Activated effector memory CD4-positive, alpha-beta T cell treated with anti-CD3 and anti-CD28 coated beads, Interleukin-2, amount 50 U/mL, for 16 hours (primary cell): ENCODE results near the gene DEDD2.

Source experiments
- DNase-seq: peaks from one replicate; pipeline ENCODE4 v3.0.0-alpha.2; 2020

Gene DEDD2

DNA sequence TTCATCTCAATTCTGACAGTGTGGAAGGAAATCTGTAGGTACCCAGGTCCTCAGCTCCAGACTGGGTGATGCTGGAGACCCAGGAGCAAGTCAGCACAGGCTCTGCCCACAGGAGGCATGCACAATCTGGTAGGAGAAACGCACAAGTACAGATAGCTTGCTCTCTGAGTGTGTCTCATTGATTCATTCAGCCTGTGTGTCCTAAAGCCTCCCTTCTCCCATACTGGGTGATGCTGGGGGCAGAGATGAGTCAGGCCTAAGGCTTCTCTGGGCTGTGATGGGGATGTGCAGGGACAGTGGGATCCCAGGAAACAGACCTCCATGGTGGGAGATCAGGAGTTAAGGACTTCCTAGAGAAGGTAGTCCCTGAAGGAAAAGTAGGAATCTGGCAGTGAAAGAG lies 9.4 kb upstream of the DEDD2 start:
- DNase-seq: no peak

DNA sequence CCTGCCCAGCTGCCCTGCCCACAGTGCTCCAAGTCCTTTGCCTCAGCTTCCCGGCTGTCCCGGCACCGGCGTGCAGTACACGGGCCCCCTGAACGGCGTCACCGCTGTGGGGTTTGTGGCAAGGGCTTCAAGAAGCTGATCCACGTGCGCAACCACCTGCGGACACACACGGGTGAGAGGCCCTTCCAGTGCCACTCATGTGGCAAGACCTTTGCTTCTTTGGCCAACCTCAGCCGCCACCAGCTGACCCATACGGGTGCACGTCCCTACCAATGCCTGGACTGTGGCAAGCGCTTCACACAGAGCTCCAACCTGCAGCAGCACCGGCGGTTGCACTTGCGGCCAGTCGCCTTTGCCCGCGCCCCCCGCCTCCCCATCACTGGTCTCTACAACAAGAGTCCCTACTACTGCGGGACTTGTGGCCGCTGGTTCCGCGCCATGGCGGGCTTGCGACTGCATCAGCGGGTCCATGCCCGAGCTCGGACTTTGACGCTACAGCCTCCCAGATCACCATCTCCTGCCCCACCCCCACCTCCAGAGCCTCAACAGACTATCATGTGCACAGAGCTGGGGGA lies 8.3 kb upstream of the DEDD2 start:
- no peak for DNase-seq

DNA sequence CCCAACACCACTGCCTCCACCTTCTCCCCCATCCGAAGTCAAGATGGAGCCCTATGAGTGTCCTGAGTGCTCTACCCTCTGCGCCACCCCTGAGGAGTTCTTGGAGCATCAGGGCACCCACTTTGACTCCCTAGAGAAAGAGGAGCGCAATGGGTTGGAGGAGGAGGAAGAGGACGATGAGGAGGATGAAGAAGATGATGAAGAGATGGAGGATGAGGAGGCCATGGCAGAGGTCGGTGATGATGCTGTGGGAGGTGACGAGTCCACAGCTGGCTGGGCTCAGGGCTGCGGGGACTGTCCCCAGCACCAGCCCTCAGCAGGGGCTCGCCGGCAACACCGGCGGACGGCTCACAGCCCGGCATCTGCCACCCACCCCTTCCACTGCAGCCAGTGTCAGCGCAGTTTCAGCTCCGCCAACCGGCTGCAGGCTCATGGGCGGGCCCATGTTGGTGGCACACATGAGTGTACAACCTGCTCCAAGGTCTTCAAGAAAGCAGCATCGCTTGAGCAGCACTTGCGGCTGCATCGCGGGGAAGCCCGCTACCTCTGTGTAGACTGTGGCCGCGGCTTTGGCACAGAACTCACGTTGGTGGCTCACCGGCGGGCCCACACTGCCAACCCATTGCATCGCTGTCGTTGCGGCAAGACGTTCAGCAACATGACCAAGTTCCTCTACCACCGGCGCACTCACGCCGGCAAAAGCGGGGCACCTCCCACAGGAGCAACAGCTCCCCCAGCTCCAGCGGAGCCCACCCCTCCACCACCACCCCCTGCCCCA lies 7.7 kb upstream of the DEDD2 start:
- DNase-seq: no peak

DNA sequence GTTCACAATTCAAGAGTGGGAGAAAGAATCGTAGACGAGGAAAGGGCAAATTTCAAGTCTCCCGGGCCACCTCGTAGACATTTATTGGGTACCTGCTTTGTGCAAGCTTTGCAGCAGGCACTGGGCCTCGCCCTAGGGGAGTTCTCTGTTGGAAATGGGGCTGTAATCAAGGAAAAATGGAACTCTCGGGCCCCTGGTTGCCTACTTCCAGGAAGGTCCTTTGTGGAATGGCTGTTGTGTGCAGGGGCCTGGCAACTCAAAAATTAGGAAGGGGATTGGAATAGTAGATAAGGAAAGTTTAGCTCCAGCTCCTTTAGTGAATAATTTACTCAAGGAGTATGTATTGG lies 3.2 kb upstream of the DEDD2 start:
- DNase-seq: no peak

DNA sequence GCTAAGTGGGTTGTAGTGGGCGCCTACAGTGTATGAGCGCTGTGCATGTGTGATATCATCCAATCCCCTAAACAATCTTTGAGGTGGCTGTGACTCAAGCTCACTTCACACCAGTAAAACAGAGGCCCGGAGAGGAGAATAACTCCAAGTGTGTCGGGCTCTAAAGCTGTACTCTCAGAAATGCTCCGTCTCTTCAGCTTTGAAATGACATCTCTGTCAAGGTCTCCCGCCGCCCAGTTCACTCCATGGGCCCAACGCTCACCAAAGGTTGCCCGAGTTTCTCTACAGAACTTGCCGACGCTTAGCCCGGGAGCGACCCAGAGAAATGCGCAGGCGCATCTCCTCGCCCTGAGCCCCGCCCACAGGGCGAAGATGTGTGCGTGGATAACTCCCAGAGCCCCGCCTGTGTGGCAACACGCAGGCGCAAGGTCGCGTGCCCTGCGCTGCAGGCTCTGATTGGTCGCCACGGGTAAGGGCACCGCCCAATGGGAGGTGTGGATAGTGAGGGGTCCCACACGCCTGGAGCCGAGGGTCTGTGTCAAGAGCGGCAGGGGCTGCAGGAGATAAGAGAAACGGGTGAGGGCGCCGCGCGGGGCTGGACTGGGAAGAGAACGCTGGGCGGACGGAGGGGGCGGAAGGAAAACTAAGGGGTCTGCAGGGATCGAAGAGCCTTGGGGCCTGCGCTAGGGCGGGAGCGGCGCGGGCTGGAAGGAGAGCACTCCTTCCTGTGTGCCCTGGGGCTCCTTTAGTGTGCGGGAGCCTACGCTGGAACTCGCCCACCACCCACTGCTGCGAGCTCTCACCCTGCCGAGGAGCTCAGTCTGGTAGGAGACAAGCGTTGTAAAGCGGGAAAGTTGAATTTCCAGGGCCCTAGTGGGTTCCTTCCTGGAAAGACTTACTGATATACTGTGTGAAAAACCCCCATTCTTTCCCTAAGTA lies 2.6 kb upstream of the DEDD2 start, which contains the start of gene ZNF526:
Gene ZNF526, plus strand, starts transcription at position 501 of the 939 bp plus-strand sequence. CDS start 4,092 bp downstream, outside the sequence.
- peak; percentile 99 for DNase-seq

DNA sequence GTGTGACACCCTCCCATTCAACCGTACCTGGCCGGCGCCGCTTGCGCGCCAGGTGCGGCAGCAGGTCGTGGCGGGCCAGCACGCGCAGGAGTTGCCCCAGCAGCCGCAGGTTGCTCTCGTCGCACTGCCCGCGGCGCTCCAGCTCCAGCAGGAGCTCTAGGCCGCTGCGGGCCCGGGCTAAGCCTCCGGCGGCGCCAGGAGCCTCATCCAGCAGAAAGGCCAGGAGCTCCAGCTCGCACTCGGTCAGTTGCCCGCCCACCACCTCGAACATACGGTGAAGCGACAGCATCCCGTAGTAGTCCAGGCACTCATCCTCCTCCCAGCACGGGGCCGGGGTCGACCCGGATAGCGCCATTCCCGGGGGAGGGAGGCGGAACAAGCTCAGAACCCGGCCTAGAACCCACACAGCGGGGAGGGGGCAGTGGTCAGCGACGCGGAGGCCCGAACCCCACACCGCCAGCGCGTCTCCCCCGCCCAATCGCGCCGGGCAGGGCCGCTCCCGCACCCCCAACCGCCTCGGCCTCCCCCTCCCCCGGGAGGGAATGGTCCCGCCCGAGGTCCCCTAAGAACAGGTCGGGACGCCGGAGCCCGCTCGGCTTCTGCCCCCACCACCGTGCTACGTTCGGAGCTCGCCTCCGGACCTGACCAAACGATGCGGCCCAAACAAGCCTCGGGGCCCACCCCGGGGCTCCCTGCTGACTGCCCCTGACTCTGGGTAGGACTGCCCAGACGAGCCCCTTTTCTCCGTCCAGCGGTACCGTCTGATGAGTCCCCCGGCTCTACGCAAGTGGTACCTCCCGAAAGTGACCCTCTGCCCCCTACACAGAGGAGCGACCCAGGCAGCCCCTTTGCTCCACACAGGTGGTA lies 591 bp downstream of the DEDD2 start:
- DNase-seq: peak; percentile 77

DNA sequence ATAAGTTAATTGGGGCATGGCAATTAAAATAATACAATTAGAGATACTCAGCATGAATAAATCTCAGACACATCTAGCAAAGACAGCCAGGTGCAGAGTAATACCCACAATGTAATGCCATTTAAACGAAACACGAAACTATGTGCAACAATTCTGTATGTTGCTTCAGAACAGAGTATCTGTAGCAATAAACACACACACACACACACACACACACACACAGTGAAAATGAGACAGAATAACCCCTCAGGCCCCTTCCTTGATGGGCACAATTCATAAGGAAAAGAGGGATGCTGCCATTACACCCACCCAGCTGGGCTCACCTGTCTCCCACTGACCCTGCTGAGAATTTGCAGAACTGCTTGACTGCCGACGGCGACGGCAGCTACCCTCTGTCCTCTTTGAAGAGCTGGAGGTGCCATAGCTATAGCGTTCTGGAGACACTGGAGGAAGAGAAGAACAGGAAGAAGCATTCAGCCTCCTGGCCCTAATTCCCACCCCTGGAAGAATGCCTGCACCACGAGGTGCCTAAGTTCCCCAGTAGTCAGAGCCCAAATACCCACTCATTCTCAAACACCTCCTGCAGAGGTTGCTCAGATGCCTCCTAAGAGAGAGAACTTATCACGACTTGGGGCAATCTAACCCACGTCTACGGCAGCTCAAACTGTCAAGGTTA lies 2.5 kb downstream of the DEDD2 start:
- no peak for DNase-seq

DNA sequence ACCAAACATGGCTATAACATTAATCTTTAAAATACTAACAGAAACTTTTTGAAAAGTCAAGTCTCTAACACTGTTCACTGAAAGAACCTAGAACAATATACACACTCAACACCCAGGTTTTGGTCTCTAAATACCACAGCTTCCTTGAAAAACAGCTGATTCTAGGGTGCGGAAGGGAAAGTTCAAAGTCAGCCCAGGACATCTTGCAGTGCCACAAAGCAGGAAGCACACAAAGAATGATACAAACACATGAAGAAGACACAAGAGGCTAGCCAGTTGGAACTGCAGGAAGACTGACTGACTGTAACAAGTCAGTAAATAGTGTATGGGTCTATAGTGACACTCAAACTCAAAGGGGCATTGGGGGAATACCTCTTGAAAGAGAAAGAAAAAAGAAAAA lies 4.6 kb downstream of the DEDD2 start:
- DNase-seq: no peak

DNA sequence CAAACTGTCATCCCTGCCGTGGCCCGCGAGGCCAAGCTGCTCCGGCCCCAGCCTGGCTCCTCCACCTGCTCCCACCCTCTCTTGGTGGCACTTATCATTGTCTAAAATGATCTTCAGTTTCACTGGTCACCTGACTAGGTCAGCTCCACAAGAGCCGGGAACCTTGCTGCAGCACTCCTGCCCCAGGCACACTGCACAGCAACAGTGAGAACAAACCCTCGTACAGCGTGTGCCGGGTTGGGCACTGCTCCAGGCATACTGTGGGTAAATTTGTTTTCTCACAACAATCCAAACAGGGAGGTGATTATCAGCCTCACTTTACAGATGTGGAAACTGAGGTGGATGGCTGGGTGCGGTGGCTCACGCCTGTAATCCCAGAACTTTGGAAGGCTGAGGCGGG lies 8.9 kb downstream of the DEDD2 start:
- DNase-seq: no peak

DNA sequence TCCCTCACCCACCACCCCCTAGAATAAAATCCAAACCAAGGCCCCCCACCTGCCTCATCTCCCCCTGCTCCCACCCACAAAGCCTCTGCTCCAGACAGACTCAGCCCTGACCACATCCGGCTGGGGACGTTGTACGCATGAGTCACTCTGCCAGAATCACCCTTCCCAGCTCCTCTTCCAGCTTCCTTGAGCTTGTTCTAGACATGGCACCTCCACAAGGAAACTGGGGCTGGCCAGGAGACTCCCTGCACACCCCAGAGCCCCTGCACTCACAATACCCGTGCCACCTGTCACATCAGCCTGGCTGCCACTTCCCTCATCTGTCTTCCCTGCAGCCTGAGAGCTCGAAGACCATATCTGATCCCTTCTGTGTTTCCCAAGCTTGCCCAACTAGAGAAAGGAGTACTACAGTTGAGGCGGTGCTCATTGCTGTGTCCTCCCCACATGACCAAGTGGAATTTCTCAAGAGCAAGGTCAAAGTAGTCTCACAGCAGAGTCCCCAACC lies 9.7 kb downstream of the DEDD2 start:
- DNase-seq: peak; percentile 74

DNA sequence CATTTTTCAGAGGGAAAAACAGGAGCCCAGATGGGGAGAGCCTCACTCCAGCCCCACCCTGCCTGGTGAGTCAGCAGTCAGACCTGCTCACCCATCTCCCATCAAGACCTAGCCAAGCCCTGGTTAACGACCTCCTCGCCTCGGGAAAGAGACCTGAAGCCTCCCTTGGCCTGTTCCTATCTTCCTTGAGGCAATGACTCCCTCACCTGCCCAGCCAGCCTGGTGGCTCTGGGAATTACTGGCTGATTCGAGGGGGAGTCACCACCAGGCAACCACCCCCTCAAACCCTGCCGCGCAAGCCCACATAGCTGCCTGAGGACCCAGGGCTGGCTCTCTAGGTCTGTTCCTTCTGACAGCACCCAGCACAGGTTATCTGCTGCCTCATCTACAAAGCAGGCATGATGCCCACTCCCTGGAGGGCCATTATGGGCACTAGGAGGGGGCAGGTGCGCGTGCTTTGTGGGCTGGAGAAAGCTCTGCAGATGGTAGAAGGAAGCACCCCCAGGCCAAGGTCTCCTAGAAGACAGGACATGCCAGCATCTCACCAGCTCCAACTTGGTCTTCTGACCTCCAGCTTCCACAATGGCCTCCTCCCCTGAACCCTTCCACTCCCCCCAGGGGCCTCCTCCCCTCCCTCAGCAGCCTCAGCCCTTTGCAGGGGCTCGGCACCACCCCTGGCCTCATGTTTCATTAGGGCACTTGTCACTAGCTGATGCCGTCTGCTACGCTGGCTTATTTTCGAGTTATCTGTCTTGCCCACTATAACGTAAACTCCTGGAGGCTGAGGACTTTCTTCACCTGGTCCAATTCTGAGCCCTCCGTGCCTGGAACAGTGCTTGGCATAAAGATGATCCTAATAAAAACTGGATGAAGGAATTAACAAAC lies 10.4 kb downstream of the DEDD2 start:
- DNase-seq: no peak

DNA sequence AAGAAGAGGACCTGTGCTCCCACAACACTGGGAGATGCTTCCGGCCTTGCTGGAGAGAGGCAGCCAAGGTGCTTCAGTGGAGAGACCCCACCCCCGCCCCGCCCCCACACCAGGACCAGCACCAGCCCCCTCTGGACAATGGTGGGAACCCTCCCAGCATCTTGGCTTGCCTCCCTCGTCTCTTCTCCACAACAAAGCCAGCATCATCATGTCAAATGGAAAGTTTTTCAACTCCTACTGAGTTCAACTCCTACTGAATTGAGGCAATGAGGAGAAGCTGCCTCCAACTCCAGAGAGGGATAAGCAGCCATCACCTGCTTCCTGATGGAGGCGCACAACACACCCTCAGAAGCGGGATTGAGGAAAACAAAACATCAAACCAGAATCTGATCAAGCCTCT lies 12.8 kb downstream of the DEDD2 start:
- no peak for DNase-seq

DNA sequence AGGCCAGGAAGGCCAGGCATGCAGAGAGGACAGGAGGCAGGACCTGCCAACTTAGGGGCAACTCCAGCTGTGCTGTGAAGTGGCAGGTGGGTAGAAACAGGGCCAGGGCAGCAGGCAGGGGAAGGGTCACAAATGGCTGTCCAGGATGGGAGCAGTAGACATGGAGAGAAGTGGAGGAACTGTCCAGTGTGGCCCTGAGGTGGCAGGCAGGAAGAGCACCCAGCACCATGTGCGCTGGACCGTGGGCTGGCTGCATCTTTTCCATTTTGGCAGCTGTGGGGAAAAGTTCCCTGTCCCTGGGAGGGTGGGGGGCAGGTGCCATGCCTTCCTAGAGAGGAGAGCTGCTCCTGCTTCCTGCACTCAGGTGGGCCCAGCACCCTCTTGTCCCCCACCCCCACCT lies 13.8 kb downstream of the DEDD2 start:
- DNase-seq: no peak

DNA sequence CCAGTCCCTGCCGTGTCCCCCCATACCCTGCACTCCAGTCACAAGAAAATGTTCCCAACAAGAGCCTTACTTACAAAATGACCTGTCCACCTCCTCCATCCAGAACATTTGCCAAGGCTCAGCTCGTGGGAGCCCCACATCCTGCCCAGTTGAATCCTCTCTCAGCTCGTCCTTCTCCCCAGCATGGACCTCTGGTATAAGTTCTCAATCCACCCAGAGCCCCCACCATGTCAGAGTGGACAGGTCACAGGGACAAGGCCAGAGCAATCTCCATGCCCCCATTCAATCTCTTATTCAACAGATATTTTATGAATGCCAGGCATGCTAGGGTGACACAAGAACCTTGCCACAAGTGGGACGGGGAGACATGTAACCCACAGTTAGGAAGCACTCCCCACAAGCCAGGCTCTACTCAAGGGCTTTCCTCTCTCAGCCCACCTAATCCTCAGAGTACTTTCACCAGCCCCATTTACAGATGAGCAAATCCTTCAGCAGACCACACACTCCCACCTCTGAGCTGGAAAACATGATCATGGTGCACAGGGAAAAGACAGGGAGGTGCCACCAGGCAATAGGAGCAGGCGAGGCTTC lies 15.1 kb downstream of the DEDD2 start:
- DNase-seq: no peak

DNA sequence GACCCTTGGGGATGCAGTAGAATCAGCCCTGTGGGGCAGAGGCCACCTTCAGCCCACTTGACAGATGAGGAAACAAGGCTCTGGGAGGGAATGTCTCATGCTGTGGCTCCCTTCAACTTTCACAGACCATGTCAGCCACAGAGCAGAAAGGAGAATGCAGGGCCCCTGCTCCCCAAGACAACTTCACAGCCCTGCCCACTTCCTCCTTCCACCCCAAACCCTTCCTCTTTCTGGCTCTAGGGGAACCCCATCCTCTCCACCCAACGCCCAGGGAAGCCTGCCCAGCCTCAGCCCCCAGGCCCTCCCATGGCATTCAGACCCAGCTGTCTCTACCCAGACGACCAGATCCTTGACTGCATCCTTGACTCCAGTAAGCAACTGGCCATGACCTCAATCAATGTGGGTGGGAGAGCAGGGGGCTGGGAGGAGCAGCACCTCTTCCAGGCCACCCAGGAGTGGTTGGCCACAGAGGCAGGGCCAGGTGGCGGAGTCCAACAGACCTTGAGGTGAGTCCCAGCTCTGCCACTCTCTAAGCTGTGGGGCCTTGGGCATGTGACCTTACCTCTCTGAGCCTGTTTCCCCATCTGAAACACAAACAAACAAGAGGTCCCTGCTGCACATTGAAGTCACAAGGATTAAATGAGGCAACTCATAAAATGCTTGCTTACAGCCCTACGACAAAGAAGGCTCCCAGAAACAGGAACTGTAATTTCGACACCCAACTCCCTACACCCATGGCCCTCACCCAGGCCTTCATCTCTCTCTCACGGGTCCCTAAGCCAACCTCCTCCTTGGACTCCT lies 15.8 kb downstream of the DEDD2 start:
- DNase-seq: peak; percentile 79

DNA sequence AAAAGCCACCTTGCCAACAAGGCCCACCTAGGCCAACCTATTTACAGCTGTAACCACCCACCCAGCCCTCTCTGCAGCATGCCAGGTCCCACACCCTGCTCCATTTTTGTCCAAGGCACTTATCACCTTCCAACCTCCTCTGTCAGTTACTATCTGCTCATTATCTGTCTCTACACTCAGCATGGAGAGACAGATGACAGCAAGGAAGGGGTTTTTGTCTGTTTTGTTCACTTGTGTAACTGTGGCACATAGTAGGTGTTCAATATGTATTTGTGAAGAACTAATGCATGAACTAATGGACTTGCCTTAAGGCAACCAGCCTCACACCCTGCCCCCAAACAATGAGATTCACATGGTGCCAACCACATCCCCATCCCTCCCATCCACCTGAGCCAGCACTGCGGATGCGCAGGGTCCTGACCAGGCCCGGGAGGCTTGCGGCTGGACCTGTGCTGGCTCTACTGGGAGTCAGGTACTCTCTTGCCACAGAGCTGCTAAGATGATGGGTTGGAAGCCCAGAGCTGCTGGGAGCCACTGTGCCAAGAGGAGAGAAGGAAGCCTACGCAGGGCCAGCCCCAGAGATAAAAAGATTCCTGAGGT lies 17.3 kb downstream of the DEDD2 start:
- no peak for DNase-seq

DNA sequence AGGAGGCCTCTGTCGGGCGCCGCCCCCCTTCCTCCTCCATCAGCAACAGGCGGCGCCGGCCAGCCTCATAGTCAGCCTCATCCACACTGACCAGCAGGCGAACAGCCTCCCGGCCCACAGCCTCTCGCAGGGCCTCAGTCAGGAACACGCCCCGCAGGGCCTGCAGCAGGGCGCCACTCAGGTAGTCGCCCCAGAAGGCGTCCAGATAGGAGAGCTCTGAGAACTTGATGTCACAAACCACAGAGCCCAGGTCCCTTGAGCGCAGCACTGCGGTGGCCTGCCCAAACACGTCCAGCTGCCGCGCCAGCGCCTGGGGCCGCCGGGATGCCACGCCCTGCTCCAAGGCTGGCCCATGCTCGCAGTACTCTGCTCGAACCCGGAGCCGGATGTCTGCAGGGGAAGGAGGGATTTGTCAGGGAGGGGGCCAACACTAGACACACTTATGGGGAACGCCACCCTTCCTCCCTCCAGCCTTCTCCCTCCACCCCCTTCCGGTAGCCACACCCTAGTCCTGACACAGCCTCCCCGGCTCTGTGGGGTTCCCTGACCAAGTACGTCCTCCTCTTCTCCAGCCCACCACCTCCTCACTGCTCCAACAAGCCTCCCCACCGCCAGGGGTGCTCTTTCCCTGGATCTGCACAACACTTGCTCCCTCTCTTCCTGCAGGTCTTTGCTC lies 17.9 kb downstream of the DEDD2 start:
- peak; percentile 83 for DNase-seq

DNA sequence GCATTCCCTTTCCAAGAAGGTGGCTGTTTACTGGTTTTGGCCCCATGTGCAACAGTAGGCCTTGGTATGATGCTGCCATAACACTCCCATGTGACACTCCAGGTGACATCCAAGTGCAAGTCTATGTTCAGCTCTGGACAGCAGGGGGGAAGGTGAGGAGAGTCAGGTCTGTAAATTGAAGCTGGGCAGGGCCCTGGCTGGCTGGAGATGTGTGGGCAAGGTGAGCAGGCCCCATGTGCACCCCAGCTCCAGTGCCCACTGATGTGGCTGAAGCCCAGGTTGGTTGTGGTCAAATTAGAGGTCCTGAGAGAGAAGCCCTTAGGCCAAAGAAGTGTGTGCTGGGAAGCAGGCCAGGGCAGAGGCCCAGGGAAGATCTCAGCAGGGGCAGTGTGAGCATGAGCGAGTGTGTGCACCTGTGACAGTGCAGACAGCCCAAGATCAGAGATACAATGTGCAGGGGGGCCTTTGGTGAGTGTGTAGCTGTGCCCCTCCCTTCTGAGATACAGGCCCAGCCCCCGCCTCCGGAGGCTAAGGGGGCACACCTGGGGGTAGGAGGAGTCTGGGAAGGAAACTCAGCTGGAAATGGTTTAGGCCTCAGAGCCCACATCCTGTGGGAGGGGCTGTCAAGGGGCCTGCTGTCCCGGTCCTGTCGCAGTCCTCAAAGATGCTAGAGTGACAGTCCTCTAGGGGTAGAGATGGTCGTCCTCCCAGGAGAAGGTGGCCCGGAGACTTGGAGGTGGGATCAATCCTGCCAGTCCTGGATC lies 18.6 kb downstream of the DEDD2 start:
- peak; percentile 90 for DNase-seq
